H9 (cell line): Measurements from ENCODE around the gene DDX28. TPM values are rescaled to one million over a fixed set of nuclear protein-coding genes. Genes with fewer than 3 reads are reported as not detected.

Source experiments
- DNase-seq: peaks from one replicate; pipeline ENCODE4 v3.0.0-alpha.2; 2017
- H2AFZ ChIP-seq: one replicate; pipeline ENCODE4 v1.6.1; 2013; ENCODE audit warnings: mild to moderate bottlenecking, low read length, control low read depth, moderate library complexity
- H2AK5ac ChIP-seq: 2 replicates; pipeline ENCODE4 v1.6.1; 2013; ENCODE audit warnings: low read length, control low read depth, mixed read lengths; ENCODE audit not compliant: insufficient read length
- H2BK120ac ChIP-seq: one replicate; pipeline ENCODE4 v1.6.1; 2013; ENCODE audit warnings: low read depth, mild to moderate bottlenecking, low read length, control low read depth, inconsistent platforms; ENCODE audit not compliant: poor library complexity, severe bottlenecking
- H2BK12ac ChIP-seq: 2 replicates; pipeline ENCODE4 v1.6.1; 2013; ENCODE audit warnings: low read length, control low read depth, mixed read lengths, low read depth; ENCODE audit not compliant: insufficient read length
- H2BK15ac ChIP-seq: 2 replicates; pipeline ENCODE4 v1.6.1; 2013; ENCODE audit warnings: low read depth, low read length, control low read depth
- H2BK20ac ChIP-seq: one replicate; pipeline ENCODE4 v1.6.1; 2013; ENCODE audit warnings: low read depth, mild to moderate bottlenecking, low read length, control low read depth, inconsistent platforms; ENCODE audit not compliant: poor library complexity, severe bottlenecking
- H2BK5ac ChIP-seq: 2 replicates; pipeline ENCODE4 v1.6.1; 2013; ENCODE audit warnings: low read length, control low read depth, mixed read lengths; ENCODE audit not compliant: insufficient read length
- H3K14ac ChIP-seq: 2 replicates; pipeline ENCODE4 v1.6.1; 2013; ENCODE audit warnings: low read length, control low read depth; ENCODE audit not compliant: insufficient read depth
- H3K18ac ChIP-seq: 2 replicates; pipeline ENCODE4 v1.6.1; 2013; ENCODE audit warnings: low read depth, mild to moderate bottlenecking, mixed read lengths, low read length, control low read depth; ENCODE audit not compliant: insufficient read length
- H3K23ac ChIP-seq: 2 replicates; pipeline ENCODE4 v1.6.1; 2013; ENCODE audit warnings: low read length, control low read depth, mixed read lengths, low read depth; ENCODE audit not compliant: insufficient read length
- H3K23me2 ChIP-seq: 2 replicates; pipeline ENCODE4 v1.6.1; 2013; ENCODE audit warnings: low read depth, mild to moderate bottlenecking, mixed read lengths, low read length, control low read depth; ENCODE audit not compliant: insufficient read length, poor library complexity, severe bottlenecking
- H3K27ac ChIP-seq: 2 replicates; pipeline ENCODE4 v1.5.1; 2013; ENCODE audit warnings: low read length, control low read depth, mixed read lengths, low read depth; ENCODE audit not compliant: insufficient read length
- H3K27me3 ChIP-seq: 2 replicates; pipeline ENCODE4 v1.6.1; 2013; ENCODE audit warnings: low read length, control low read depth, inconsistent platforms; ENCODE audit not compliant: insufficient read depth
- H3K4ac ChIP-seq: 2 replicates; pipeline ENCODE4 v1.6.1; 2013; ENCODE audit warnings: low read depth, mild to moderate bottlenecking, control low read depth, inconsistent platforms, low read length, moderate library complexity
- H3K4me1 ChIP-seq: 2 replicates; pipeline ENCODE4 v1.6.1; 2013; ENCODE audit warnings: low read length, control low read depth, inconsistent platforms; ENCODE audit not compliant: insufficient read depth
- H3K4me2 ChIP-seq: 2 replicates; pipeline ENCODE4 v1.6.1; 2013; ENCODE audit warnings: low read length, control low read depth, mixed read lengths; ENCODE audit not compliant: insufficient read length, insufficient read depth
- H3K56ac ChIP-seq: 2 replicates; pipeline ENCODE4 v1.6.1; 2013; ENCODE audit warnings: low read depth, mild to moderate bottlenecking, mixed read lengths, low read length, control low read depth; ENCODE audit not compliant: insufficient read length
- H3K79me1 ChIP-seq: 2 replicates; pipeline ENCODE4 v1.6.1; 2013; ENCODE audit warnings: low read depth, mild to moderate bottlenecking, moderate library complexity, low read length, control low read depth, inconsistent platforms; ENCODE audit not compliant: insufficient read depth, poor library complexity, severe bottlenecking
- H3K79me2 ChIP-seq: 2 replicates; pipeline ENCODE4 v1.6.1; 2013; ENCODE audit warnings: low read length, control low read depth, inconsistent platforms; ENCODE audit not compliant: insufficient read depth
- H3K9ac ChIP-seq: 2 replicates; pipeline ENCODE4 v1.6.1; 2013; ENCODE audit warnings: low read length, control low read depth, mixed read lengths; ENCODE audit not compliant: insufficient read length; ENCODE audit errors: extremely low read depth
- H3K9me3 ChIP-seq: one replicate; pipeline ENCODE4 v1.6.1; 2013; ENCODE audit warnings: low read depth, low read length, inconsistent platforms; ENCODE audit not compliant: control insufficient read depth
- H3T11ph ChIP-seq: one replicate; pipeline ENCODE4 v1.6.1; 2013; ENCODE audit warnings: mild to moderate bottlenecking, low read length, control low read depth, inconsistent platforms
- H4K20me1 ChIP-seq: one replicate; pipeline ENCODE4 v1.6.1; 2013; ENCODE audit not compliant: control insufficient read depth, insufficient read length, insufficient read depth
- H4K5ac ChIP-seq: 2 replicates; pipeline ENCODE4 v1.6.1; 2013; ENCODE audit warnings: low read depth, mild to moderate bottlenecking, mixed read lengths, low read length, control low read depth; ENCODE audit not compliant: insufficient read length
- H4K8ac ChIP-seq: replicated peaks from 2 replicates; pipeline ENCODE4 v1.6.1; 2013; ENCODE audit warnings: low read length, control low read depth, mixed read lengths, low read depth; ENCODE audit not compliant: insufficient read length
- H4K91ac ChIP-seq: 2 replicates; pipeline ENCODE4 v1.6.1; 2013; ENCODE audit warnings: low read depth, mild to moderate bottlenecking, moderate library complexity, mixed read lengths, low read length, control low read depth; ENCODE audit not compliant: insufficient read length
- H3K27ac Mint-ChIP-seq, 3 experiments: 2 replicates in 2 of 3; 3 replicates in 1 of 3; pipeline ENCODE4 v1.8.0; 2020 to 2021; ENCODE audit warnings: mixed read lengths in 3 of 3, mild to moderate bottlenecking in 1 of 3, moderate library complexity in 1 of 3
- H3K27me3 Mint-ChIP-seq: 2 replicates; pipeline ENCODE4 v1.8.0; 2021; ENCODE audit warnings: low read depth, mild to moderate bottlenecking, moderate library complexity, mixed read lengths
- H3K36me3 Mint-ChIP-seq, 3 experiments: 2 replicates in 2 of 3; 3 replicates in 1 of 3; pipeline ENCODE4 v1.8.0; 2020 to 2021; ENCODE audit warnings: low read depth in 3 of 3, mixed read lengths in 3 of 3; ENCODE audit not compliant: insufficient read depth in 1 of 3
- H3K4me1 Mint-ChIP-seq, 2 experiments: 2 replicates each; pipeline ENCODE4 v1.8.0; 2020; ENCODE audit warnings: mixed read lengths in 2 of 2
- H3K4me3 Mint-ChIP-seq, 2 experiments: 2 replicates in 1 of 2; 3 replicates in 1 of 2; pipeline ENCODE4 v1.8.0; 2020 to 2021; ENCODE audit warnings: mild to moderate bottlenecking in 2 of 2, mixed read lengths in 2 of 2, moderate library complexity in 1 of 2
- H3K9me3 Mint-ChIP-seq, 2 experiments: 2 replicates in 1 of 2; 3 replicates in 1 of 2; pipeline ENCODE4 v1.8.0; 2020; ENCODE audit warnings: mild to moderate bottlenecking in 2 of 2, mixed read lengths in 2 of 2, moderate library complexity in 1 of 2
- WGBS: extraction: QIAGEN DNeasy Blood & Tissue Kit; methylation state at CpG from one replicate; pipeline ENCODE4 v1.1.7; 2013; ENCODE audit warnings: missing lambda C conversion rate, low lambda C conversion rate, mixed read lengths; ENCODE audit not compliant: insufficient read length; ENCODE audit errors: extremely low coverage; 5-methylcytosine and 5-hydroxymethylcytosine counted together
- total RNA-seq: library from RNA; stranded (reverse); gene quantifications from 2 replicates; pipeline ENCODE4 v1.2.1, GENCODE V29; 2021
- TF ChIP-seq, protein P1 (sequence below): fragments of 200-600 bp; sonication (generic); conservative IDR thresholded peaks from 3 replicates; pipeline ENCODE4 v1.8.0; 2021; ENCODE audit warnings: antibody characterized with exemption, mild to moderate bottlenecking

The DDX28 gene
- total RNA-seq, 1 experiment from 2014 or later = 22.9 TPM

GRCh38 chr16:68046106-68046505, 23.1 kb upstream of the DDX28 start:
- H3T11ph ChIP-seq = no peak overlapping the region
- H3K9me3 Mint-ChIP-seq = no peaks in the 10 kb centered on the region
- H4K20me1 ChIP-seq = no peaks in the 10 kb centered on the region
- H3K4me1 ChIP-seq = no peaks in the 10 kb centered on the region
- no peak overlapping the region for H3K56ac ChIP-seq
- H3K4me1 Mint-ChIP-seq = no peaks in the 10 kb centered on the region
- H3K23ac ChIP-seq = no peak overlapping the region
- DNase-seq = no peak
- H3K4ac ChIP-seq = no peak overlapping the region
- no peaks in the 10 kb centered on the region for H3K23me2 ChIP-seq
- no peak overlapping the region for H3K4me2 ChIP-seq
- H3K27me3 ChIP-seq = no peaks in the 10 kb centered on the region
- no peak overlapping the region for H2BK20ac ChIP-seq
- H2BK120ac ChIP-seq = no peak overlapping the region
- H3K79me1 ChIP-seq = no peaks in the 10 kb centered on the region
- H3K9me3 ChIP-seq = no peaks in the 10 kb centered on the region
- no peak overlapping the region for H2BK15ac ChIP-seq
- H4K5ac ChIP-seq = no peak overlapping the region
- no peak overlapping the region for H3K14ac ChIP-seq
- H2AFZ ChIP-seq = no peak overlapping the region
- no peak overlapping the region for H2BK5ac ChIP-seq
- no peak overlapping the region for H3K27ac ChIP-seq
- H2BK12ac ChIP-seq = no peak overlapping the region
- no peaks in the 10 kb centered on the region for H3K27me3 Mint-ChIP-seq
- H3K18ac ChIP-seq = no peak overlapping the region
- WGBS = no CpG with 5 or more reads among the region's 7 CpGs
- no peaks in the 10 kb centered on the region for H3K79me2 ChIP-seq
- peaks cover 4 to 16% (median 11%) of the 10 kb centered on the region in 3 experiments; a peak in 6 of 7 replicates for H3K36me3 Mint-ChIP-seq
- H4K8ac ChIP-seq = no peak overlapping the region
- TF ChIP-seq, protein P1, sequence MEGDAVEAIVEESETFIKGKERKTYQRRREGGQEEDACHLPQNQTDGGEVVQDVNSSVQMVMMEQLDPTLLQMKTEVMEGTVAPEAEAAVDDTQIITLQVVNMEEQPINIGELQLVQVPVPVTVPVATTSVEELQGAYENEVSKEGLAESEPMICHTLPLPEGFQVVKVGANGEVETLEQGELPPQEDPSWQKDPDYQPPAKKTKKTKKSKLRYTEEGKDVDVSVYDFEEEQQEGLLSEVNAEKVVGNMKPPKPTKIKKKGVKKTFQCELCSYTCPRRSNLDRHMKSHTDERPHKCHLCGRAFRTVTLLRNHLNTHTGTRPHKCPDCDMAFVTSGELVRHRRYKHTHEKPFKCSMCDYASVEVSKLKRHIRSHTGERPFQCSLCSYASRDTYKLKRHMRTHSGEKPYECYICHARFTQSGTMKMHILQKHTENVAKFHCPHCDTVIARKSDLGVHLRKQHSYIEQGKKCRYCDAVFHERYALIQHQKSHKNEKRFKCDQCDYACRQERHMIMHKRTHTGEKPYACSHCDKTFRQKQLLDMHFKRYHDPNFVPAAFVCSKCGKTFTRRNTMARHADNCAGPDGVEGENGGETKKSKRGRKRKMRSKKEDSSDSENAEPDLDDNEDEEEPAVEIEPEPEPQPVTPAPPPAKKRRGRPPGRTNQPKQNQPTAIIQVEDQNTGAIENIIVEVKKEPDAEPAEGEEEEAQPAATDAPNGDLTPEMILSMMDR = no peak
- H3K4me3 Mint-ChIP-seq = no peak overlapping the region
- no peak overlapping the region for H3K9ac ChIP-seq
- no peak overlapping the region for H2AK5ac ChIP-seq
- H4K91ac ChIP-seq = no peak overlapping the region
- H3K27ac Mint-ChIP-seq = no peak overlapping the region; a peak in 1 of 7 replicates
